Middle frontal gyrus (tissue), 1 donor: Measurements from ENCODE around the gene SEZ6.

Experiments
- DNase-seq: peaks from one replicate; pipeline ENCODE4 v3.0.0-alpha.2; 2015; ENCODE audit warnings: low spot score; ENCODE audit errors: extremely low spot score

Gene SEZ6

GRCh38 chr17:28907709-28908475 lies 97.9 kb downstream of the SEZ6 start:
- no peak for DNase-seq

- DNase-seq, result no peak
Observed at GRCh38 chr17:28906706-28907438, 99.0 kb downstream of the SEZ6 start.

- no peak for DNase-seq
Observed at GRCh38 chr17:28906276-28906675, 99.6 kb downstream of the SEZ6 start.
